Stimulated activated CD4-positive, alpha-beta T cell treated with anti-CD3 and anti-CD28 coated beads, Interleukin-4, amount 100 ng/mL, for 48 hours (primary cell): ENCODE data around the gene FAU.
"Not testable (repeated sequence)": the region's sequence is repeated elsewhere in the genome, so short reads cannot be mapped to it uniquely, and the experiment has no call there.

Experiments
- DNase-seq, 2 donors: peaks; one replicate each; pipeline ENCODE4 v3.0.0-alpha.2; 2020; ENCODE audit warnings: low read depth in 2 of 2

Gene FAU

DNA sequence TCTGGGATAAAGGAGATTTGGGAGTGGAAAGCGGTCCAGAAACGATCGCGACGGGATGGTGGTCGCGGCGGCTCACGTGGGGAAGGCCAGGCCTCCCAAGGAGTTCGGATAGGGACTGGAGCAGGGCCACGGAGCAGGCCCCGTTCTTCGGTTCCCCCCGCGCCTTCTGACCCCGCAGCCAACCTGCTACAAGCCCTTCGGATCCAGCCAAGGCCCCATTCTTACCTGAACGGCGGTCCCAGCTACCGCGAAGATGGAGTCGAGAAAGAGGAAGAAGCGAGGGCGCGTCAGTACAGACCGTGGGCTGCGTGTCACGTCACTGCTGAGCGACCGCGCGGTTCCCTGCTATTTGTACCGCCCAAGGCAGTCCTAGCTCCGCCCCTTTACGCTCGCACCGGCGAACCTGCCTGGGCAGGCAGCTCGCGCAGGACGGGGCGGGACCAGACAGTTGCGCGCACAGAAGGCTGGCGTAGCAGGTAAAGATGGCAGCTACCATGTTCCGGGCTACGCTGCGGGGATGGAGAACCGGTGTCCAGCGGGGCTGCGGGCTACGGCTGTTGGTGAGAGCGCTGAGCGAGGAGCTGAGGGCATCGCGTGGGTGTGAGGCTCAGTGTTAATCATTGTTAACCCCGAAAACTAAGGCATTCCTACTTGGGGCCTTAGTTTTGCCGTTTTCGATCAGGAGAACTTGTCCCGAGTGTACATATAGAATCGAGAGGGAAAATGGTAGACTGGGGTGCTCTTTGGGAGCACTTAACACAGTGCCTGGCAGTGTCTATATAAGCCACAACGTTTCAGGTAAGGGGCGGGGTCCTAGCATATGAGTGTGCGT, at the start of gene FAU, which contains the start of gene MRPL49:
Gene FAU (minus strand): TSS at position 270 of the 832 bp plus-strand sequence. CDS start 321 bp downstream, outside the sequence.
Gene MRPL49 (plus strand): TSS at position 457 of the 832 bp plus-strand sequence. CDS start 26 bp downstream, at position 483.
- DNase-seq, result peak; percentile 97 to 100

DNA sequence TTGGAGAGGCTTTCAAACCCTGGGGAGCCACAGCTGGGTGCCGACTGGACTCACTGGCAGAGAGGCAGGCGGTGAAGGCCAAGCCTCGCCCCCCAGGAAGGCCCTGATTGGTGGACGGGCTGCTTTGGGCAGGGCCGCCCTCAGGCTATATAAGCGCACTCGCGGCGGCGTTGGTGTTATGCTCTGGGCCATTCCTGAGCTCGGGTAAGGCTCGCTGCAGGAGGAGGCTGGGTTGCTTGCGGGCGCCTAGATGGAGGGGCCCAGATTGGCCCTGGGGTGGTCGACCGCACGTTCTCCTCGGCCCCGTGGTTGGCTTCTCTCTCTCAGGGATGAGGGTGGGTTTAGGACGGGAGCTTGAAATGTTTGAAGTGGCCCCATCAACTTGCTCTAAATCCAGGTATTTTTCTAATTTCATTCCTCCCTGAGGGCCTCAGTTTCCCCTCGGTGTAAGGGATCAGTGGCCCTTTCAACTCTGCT, 48.2 kb upstream of the FAU start, which contains the start of gene SPDYC:
Gene SPDYC (plus strand): TSS at position 176 of the 477 bp plus-strand sequence. CDS start 1,125 bp downstream, outside the sequence.
- DNase-seq, result no peak

DNA sequence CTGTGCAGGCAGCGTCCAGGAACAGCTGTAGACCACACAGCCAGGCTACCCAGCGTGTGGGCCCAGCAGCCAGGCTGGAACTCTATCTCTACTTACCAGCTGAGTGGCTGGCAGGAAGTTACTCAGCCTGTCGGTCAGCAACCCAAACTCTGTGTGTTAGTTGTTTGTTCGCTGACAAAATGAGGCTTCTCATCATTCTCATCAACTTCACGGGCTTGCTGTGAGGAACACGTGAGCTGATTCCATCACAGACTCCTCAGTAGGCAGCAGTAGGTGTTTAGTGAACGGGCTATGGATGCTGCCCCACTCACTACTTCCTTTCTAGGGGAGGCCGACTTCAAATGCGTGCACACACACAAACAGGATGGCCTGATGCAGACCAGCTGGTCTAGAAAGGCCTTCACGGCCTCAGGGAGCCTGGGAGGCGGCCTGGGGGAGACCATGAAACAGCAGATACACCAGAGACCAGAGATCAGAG, 47.3 kb upstream of the FAU start:
- no peak for DNase-seq

DNA sequence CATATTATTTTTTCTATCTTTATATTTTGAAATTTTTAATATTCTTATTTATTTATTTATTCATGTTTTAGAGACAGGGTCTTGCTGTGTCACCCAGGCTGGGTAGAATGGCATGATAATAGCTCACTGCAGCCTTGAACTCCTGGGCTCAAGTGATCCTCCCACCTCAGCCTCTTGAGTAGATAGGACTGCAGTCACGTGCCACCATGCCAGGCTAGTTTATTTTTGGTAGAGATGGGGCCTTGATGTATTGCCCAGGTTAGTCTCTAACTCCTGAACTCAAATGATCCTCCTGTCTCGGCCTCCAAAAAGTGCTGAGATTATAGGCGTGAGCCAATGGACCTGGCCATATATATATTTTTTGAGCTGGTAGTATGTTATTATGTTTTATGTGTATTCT, 45.7 kb upstream of the FAU start:
- no peak for DNase-seq

DNA sequence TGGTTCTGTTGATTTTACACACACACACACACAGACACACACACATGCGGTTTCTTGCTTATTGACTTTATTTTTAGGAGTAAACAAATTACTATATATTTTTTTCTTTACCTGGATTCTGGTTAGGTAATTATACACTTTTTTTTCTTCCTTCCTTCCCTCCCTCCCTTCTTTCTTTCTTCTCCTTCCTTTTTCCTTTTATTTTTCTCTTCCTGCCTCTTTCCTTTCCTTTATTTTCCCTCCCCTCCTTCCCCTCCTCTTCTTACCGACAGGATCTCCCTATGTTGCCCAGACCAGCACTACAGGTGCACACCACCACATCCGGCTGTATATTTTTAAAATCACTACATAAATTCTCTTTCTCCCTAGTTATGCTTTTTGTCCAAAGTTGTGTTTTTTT, 45.0 kb upstream of the FAU start:
- DNase-seq, result no peak

DNA sequence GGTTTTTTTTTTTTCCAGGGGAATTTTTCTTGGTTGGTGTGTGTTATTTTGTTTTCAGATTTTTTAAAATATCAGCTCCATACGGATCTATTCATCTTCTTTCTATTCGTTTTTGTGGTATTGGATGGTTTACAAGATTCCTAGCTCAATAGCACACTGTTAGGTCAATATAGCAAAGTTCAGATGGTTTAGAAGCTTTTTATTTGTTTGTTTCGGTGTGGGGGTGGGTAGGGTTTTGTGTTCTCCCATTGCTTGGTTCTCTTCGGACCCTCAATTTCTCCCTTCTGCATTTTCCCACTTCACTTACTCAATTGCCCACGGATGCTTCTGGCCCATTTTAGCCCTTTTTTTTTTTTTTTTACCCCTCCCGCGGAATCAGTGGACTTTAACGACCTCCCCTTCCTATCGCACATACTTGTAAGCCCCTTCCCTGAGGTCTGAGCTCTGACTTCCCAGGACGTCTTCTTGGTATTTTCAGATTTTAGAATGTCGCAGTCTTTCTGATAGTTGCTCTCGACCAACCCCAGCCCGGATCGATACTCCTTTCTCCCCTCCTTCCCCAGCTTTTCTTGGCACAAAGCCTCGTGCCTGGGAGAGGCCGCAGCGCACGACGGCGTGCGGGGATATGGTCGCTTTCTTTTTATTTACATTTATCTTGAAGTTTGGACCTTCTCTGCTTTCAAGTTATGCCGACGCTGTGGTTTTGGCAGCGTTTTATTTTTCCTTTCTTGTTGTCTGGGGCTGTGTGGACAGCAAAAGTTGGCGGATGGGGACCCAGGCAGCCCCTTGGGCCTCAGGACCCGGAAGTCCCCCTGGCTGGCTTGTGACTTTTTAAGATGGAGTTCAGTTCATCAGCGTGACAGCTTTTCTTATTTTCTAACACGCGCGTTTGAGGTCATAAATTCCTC, 43.7 kb upstream of the FAU start:
- DNase-seq, result no peak

DNA sequence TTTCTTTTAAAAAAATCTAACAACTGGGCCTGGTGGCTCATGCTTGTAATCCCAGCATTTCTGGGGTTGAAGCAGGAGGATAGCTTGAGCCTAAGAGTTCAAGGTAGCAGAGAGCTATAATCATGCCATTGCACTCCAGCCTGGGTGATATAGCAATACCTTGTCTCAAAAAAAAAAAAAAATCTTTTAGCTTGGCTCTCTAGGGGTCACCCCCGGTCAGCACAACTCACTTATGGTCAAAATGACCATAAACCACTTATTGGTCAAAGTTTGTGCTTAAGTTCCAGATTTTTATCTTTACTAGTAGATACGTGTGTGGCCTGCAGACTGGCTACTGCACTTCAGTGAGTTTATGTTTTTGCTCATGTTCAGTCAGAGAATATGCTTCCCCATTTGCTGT, 41.8 kb upstream of the FAU start:
- DNase-seq, result no peak

DNA sequence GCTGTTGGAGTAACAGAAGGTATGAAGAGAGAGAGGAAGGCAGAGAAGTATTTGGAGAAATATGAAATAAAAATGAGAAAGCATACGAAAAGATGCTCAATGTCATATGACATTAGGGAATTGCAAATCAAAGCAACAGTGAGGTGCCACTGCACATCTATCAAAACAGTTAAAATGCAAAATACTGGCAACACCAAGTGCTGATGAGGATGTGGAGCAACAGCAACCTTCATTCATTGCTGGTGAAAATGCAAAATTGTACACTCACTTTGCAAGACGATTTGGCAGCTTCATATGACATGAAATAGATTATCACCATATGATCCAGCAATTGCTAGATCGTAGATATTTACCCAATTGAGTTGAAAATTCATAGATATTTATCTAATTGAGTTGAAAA, 38.7 kb upstream of the FAU start:
- no peak for DNase-seq

DNA sequence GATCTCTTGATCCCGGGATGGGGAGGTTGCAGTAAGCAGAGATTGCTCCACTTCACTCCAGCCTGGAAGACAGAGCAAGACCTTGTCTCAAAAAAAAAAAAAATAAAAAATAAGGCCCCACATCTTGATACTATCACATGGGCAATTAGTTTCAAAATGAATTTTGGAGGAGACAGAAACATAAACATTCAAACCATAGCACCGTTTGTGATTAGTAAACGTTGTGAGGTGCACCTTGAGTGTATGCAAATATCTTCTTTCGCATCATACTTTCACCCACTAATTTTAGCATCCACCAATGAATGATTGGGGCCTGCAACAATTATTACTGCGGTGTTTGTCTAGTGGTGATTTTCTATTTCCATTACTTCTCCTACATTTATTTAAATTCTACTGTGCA, 37.1 kb upstream of the FAU start:
- DNase-seq, result no peak

DNA sequence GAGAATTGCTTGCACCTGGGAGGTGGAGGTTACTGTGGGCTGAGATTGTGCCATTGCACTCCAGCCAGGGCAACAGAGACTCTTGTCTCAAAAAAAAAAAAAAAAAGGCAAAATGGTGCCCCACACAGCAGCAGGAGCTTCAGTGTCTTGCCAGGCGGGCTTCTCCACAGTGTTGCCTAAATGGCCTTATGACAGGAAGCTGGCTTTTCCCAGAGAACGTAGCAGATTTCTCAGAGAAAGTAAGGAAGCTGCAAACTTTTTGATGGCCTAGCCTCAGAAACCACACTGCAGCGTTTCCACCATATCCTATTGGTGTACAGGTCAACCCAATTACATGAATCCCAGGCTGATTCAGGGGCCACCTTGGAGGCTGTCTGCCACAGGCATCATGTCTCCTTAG, 35.4 kb upstream of the FAU start:
- no peak for DNase-seq

DNA sequence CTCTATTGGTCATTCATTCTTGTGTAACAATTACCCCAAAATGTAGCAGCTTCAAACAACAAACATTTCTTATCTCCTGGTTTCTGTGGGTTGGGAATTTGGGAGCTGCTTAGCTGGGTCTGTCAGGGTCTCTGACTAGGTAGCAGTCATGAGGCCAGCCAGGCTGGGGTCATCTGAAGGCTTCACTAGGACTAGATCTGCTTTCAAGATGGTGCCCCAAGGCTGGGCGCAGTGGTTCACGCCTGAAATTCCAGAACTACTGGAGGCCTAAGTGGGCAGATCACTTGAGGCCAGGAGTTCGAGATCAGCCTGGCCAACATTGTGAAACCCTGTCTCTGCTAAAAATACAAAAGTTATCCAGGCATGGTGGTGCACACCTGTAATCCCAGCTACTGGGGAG, 35.0 kb upstream of the FAU start:
- no peak for DNase-seq

DNA sequence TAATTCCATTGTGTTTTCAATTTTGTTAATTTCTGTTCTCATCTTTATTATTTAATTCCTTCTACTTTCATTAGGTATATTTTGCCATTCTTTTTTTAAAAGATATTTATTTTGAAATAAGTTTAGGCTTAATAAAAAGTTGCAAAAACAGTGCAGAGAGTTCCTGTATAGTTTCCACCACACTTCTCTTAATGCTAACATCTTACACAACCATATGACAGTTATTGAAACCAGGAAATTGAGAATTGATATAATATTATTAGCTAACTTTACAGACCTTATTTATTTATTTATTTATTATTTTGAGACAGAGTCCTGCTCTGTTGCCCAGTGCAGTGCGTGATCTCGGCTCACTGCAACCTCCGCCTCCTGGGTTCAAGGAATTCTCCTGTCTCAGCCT, 34.3 kb upstream of the FAU start:
- no peak for DNase-seq

DNA sequence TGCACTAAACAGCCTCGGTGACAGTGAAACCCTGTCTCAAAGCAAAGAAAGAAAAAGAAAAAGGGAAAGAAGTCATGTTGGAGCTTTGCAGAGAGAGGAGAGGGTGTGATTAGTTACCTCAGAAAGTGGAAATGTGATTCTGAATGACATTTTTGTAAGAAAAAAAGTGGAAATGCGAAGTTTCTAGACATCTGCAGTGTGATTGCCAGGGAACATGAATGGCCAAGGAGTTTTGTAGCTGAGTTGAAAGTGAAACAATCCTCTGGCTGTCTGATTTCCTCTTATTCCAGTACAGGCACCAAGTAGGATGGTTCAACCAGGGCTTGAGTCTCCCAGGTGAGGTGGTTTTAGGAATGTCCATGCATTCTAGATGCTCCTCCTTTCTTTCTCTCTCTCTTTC, 30.2 kb upstream of the FAU start:
- DNase-seq, result no peak

DNA sequence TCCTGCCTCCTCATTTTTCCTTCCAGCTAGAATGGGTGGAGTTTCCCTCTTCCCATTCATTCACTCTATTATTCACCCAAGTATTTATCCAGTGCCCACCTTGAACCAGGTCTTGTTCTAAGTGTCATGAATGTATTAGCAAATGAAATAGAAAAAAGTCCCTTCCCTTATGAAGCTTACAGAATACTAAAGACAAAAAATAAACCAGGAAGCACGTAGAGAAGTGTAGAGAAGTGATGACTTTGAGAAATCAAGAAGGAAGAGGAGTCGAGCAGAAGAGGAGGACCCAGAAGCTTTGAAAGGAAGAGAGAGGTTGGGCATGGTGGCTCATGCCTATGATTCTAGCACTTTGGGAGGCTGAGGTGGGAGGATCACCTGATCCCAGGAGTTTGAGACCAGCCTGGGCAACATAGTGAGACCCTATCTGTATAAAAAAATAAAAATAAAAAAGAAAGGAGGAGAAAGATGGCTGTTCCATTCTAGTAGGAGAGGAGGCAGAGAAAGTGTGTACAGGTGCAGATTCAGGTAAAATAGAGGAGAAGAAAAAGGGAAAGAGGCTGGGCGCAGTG, 29.5 kb upstream of the FAU start:
- no peak for DNase-seq

DNA sequence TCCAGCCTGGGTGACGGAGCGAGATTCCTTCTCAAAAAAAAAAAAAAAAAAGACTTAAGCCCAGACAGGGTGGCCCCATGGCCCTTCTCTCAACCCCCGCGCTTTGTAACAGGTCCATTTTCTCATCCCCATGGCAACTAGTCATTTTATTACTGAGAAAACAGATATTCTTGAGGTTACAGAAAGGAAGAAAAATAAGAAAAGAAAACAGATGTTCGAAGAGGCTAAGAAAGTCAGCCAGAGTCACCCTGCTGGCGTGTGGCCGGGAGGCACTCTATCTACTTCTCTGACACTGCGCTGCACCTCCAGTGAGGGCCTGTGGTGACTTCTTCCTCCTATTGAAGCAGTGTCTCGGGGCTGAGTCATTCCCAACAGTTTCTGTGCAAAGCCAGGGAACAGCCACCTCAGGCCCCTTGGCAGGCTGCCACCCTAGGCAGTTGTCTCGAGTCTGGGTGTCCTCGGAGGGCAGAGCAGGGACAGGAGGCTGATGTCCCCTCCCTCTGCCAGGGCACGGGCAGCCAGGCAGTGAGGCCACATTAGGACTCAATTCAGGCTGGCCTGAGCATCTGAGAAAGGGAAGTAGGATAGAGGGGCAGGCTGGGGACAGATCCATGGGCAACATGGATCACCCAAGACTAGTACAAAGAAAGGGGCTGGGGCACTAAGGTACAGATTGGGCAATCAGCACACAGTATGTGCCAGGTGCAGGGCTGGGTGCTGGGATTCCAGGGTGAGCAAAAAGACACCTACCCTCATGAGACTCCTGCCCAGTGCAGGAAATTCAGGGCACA, 28.8 kb upstream of the FAU start:
- peak; percentile 30 to 34 for DNase-seq

DNA sequence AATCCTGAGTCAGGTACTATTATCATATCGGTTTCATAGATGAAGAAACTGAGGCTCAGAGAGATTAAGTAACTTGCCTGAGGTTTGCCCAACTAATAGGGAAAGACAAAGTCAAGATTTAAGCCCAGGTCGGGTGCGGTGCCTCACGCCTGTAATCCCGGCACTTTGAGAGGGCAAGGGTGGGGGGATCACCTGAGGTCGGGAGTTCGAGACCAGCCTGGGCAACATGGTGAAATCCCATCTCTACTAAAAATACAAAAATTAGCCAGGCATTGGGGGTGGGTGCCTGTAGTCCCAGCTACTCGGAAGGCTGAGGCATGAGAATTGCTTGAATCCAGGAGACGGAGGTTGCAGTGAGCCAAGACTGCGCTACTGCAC, 28.2 kb upstream of the FAU start:
- DNase-seq, result not testable (repeated sequence)

DNA sequence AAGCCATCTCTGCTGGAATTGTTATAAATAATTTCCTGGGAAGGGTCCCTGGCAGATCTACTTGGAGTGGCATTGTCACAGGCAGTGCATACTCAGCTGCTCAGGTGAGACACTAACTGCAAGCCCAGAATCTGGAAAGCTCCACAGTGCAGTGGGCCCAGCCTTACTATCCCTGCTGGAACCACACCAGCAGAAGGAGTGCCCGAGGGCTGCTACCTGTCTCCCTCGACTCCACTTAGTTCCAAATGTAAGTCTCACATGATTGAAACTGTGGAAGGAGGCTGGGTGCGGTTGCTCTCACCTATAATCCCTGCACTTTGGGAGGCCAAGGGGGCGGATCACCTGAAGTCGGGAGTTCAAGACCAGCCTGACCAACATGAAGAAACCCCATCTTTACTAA, 26.7 kb upstream of the FAU start:
- no peak for DNase-seq

DNA sequence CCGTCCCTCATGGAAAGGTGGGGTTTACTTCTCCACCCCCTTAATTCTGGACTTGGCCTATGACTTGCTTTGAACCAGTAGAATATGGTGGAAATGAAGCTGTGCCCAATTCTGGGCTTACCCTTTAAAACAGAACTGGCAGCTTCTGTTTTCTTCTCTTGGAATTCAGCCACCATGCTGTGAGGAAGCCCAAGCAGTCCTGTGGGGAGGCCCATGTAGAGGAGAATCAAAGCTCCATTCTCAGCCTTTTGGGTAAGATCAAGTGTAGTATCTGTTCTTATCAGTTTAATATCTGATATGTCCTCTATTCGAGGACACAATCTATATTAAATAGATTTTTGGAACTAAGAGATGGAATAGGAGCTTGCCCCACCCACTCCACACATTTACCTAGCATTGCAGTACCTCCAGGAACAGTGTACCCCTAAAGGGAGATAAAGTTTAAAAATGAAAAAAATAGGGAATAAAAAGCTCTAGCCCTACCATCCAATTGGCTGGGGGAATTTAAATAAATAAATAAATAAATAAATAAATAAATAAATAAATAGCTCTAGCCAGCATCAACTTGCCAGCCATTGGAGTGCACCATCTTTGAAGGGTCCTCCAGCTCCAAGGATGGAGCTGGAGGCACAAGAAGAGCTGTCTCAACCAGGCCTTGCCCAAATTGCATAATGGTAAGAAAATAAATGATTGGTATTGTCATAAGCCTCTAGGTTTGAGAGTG, 25.6 kb upstream of the FAU start:
- DNase-seq, result no peak

DNA sequence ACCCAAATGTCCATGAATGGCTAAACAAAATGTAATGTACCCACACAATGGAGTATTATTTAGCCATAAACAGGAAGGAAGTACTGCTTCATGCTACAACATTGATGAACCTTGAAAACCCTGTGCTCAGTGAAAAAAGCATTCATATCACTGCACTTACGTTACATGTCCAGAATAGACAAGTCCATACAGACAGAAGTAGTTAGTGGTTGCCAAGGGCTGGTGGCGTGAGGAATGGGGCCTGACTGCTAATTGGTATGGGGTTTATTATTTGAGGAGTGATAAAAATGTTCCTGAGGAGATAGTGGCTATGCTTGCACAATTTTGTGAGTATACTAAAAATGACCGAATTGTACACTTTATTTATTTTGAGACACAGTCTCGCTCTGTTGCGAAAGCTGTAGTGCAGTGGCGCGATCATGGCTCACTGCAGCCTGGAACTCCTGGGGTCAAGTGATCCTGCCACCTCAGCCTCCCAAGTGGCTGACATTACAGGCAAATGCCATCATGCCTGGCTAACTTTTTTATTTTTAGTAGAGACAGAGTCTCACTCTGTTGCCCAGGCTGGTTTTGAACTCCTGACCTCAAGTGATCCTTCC, 20.1 kb upstream of the FAU start:
- DNase-seq, result no peak

DNA sequence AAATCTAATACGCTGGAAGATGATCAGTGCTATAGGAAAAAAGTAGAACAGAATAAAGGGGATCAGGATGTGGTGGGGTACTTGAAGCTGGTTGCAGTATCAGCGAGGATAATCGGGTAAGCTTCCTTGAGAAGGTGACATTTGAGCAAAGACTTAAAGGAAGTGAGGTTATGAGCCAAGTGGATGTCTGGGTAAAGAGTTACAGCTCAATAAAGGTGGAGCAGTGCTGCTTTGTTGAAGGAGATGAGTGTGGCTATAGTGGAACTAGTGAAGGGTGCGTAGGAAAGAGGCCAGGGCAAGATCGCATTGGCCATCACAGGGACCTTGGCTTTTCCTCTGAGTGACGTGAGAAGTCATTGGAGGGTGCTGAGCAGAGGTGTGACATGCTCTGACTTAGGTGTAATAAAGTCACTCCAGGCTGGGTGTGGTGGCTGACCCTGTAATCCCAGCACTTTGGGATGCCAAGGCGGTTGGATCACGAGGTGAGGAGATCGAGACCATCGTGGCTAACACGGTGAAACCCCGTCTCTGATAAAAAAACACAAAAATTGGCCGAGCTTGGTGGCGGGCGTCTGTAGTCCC, 14.7 kb upstream of the FAU start:
- no peak for DNase-seq
